Thoracic aorta (tissue), 2 donors: ENCODE data around the gene IGSF21. TPM values are rescaled to one million over a fixed set of nuclear protein-coding genes. Genes with fewer than 3 reads are reported as not detected.

Experiments
- ATAC-seq: fragments of 150-250 bp; one replicate; pipeline ENCODE4 v1.8.0; 2017; ENCODE audit warnings: low read depth; ENCODE audit not compliant: insufficient number of reproducible peaks, low FRiP score
- DNase-seq: peaks from one replicate; pipeline ENCODE4 v3.0.0-alpha.2; 2020; ENCODE audit warnings: low spot score
- H3K27ac ChIP-seq, 2 donors: fragments of 200-600 bp; sonication (generic); 1 replicate in 1 of 2; 2 replicates in 1 of 2; pipeline ENCODE4 v1.5.1; 2016; ENCODE audit warnings: mild to moderate bottlenecking in 2 of 2, moderate library complexity in 2 of 2
- H3K27me3 ChIP-seq: fragments of 200-600 bp; sonication (generic); replicated peaks from 2 replicates; pipeline ENCODE4 v1.6.0; 2016; ENCODE audit warnings: mild to moderate bottlenecking; ENCODE audit not compliant: insufficient read depth
- H3K36me3 ChIP-seq: fragments of 200-600 bp; sonication (generic); one replicate; pipeline ENCODE4 v1.5.1; 2016
- H3K4me1 ChIP-seq, 2 donors: fragments of 200-600 bp; sonication (generic); 1 replicate in 1 of 2; 2 replicates in 1 of 2; pipeline versions ENCODE4 v1.5.1 to v1.6.0; 2016; ENCODE audit warnings: low read depth in 2 of 2, mild to moderate bottlenecking in 1 of 2; ENCODE audit not compliant: control insufficient read depth in 1 of 2
- H3K4me3 ChIP-seq: fragments of 200-600 bp; sonication (generic); 2 replicates; pipeline ENCODE4 v1.5.1; 2016; ENCODE audit warnings: mild to moderate bottlenecking
- H3K9me3 ChIP-seq: fragments of 200-600 bp; sonication (generic); 2 replicates; pipeline ENCODE4 v1.5.1; 2016
- CTCF ChIP-seq: fragments of 200-600 bp; sonication (generic); IDR thresholded peaks from one replicate; pipeline ENCODE4 v1.5.1; 2019; ENCODE audit warnings: antibody characterized with exemption
- total RNA-seq, 2 donors: library from RNA; depleted of rRNA; stranded (reverse); fragments of >200 nt; gene quantifications; one replicate each; pipeline versions ENCODE4 v1.1.0 to v1.2.3, GENCODE V29; 2016

IGSF21 gene
- total RNA-seq, 2 donors from 2014 or later = 5.0 to 10.9 TPM

GRCh38 chr1:18351735-18352134, 244.1 kb downstream of the IGSF21 start:
- Histone ChIP-seq H3K36me3 (no peaks in the 10 kb centered on the region), H3K27ac (no peak overlapping the region), H3K4me3 (no peak overlapping the region), H3K9me3 (no peaks in the 10 kb centered on the region), H3K27me3 (no peaks in the 10 kb centered on the region), H3K4me1 (no peaks in the 10 kb centered on the region)
- no peak for ATAC-seq
- no peak for TF ChIP-seq CTCF
- no peak for DNase-seq

- DNase-seq = no peak
- Histone ChIP-seq H3K4me1 (no peaks in the 10 kb centered on the region), H3K9me3 (no peaks in the 10 kb centered on the region), H3K36me3 (no peaks in the 10 kb centered on the region), H3K27ac (no peak overlapping the region), H3K27me3 (no peaks in the 10 kb centered on the region), H3K4me3 (no peak overlapping the region)
- no peak for TF ChIP-seq CTCF
- ATAC-seq = no peak
Observed at GRCh38 chr1:18352636-18353265, 245.2 kb downstream of the IGSF21 start.

- no peaks in the 10 kb centered on the region for H3K9me3 ChIP-seq
- DNase-seq = no peak
- H3K4me3 ChIP-seq = no peak overlapping the region
- TF ChIP-seq CTCF = no peak
- no peaks in the 10 kb centered on the region for H3K27me3 ChIP-seq
- ATAC-seq = no peak
- no peaks in the 10 kb centered on the region for H3K4me1 ChIP-seq
- H3K36me3 ChIP-seq = no peaks in the 10 kb centered on the region
- H3K27ac ChIP-seq = no peak overlapping the region
Observed at GRCh38 chr1:18353528-18353927, 245.9 kb downstream of the IGSF21 start.

GRCh38 chr1:18353992-18354391, 246.4 kb downstream of the IGSF21 start:
- Histone ChIP-seq H3K27ac (no peak overlapping the region), H3K36me3 (no peaks in the 10 kb centered on the region), H3K4me1 (no peaks in the 10 kb centered on the region), H3K4me3 (no peak overlapping the region), H3K9me3 (no peaks in the 10 kb centered on the region), H3K27me3 (no peaks in the 10 kb centered on the region)
- ATAC-seq = no peak
- DNase-seq = no peak
- no peak for TF ChIP-seq CTCF

GRCh38 chr1:18354612-18355011, 247.0 kb downstream of the IGSF21 start:
- ATAC-seq (no peak), DNase-seq (no peak)
- Histone ChIP-seq H3K4me1 (no peaks in the 10 kb centered on the region), H3K9me3 (no peaks in the 10 kb centered on the region), H3K4me3 (no peak overlapping the region), H3K27me3 (no peaks in the 10 kb centered on the region), H3K27ac (no peak overlapping the region), H3K36me3 (no peaks in the 10 kb centered on the region)
- no peak for TF ChIP-seq CTCF
